ENCODE results near the gene STEAP4.

DNA sequence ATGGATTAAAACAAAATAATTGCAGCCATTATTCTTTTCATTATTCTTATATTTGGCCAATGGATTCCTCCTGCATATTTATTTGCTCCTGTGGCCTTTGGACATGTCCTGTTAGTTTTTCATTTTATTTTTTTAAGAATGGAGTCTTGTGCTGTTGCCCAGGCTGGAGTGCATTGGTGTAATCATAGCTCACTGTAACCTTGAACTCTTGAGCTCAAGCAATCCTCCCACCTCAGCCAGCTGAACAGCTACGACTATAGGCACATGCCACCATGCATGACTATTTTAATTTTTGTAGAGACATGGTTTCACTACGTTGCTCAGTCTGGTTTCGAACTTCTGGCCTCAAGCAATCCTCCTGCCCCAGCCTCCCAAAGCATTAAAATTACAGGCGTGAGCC lies 44.1 kb downstream of the STEAP4 start:
- TF ChIP-seq EZH2phosphoT487 (IDR thresholded peaks at IDR 0.05) (no peak), EZH2 (IDR thresholded peaks at IDR 0.05) (no peak)
- TF ChIP-seq, protein P1, sequence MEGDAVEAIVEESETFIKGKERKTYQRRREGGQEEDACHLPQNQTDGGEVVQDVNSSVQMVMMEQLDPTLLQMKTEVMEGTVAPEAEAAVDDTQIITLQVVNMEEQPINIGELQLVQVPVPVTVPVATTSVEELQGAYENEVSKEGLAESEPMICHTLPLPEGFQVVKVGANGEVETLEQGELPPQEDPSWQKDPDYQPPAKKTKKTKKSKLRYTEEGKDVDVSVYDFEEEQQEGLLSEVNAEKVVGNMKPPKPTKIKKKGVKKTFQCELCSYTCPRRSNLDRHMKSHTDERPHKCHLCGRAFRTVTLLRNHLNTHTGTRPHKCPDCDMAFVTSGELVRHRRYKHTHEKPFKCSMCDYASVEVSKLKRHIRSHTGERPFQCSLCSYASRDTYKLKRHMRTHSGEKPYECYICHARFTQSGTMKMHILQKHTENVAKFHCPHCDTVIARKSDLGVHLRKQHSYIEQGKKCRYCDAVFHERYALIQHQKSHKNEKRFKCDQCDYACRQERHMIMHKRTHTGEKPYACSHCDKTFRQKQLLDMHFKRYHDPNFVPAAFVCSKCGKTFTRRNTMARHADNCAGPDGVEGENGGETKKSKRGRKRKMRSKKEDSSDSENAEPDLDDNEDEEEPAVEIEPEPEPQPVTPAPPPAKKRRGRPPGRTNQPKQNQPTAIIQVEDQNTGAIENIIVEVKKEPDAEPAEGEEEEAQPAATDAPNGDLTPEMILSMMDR (IDR thresholded peaks at IDR 0.05) = no peak
